NCI-H1694 treated with DMSO at 0.1 percent for 48 hours (cell line): Measurements from ENCODE around the gene CERS6.
A peak's percentile ranks its signal among the peaks of the same experiment; 100 is the strongest.

Experiments used
- DNase-seq: peaks from one replicate; lab custom pipeline; 2025; lab: John Stamatoyannopoulos, UW

CERS6 gene

GRCh38 chr2:168673265-168674189, 217.5 kb downstream of the CERS6 start:
- no peak for DNase-seq

- no peak for DNase-seq
These were observed 222.2 kb downstream of the CERS6 start for GRCh38 chr2:168678153-168678853.

DNA sequence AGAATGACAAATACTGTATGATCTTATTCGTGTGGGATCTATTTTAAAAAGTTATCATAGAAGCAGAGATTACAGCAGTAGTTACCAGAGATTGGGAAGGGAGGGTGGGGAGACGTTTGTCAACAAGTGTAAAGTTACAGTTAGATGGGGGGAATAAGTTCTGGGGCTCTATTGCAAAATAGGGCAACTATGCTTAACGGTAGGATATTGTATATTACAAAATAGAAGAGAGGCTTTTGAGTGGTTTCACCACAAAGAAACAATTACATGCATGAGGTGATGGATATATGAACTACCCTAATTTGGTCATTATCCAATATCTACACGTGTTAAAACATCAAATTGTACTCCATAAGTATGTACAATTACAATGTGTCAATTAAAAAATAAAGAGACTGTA, 223.0 kb downstream of the CERS6 start:
- DNase-seq = no peak

GRCh38 chr2:168679741-168680310, 223.8 kb downstream of the CERS6 start:
- DNase-seq = no peak

DNA sequence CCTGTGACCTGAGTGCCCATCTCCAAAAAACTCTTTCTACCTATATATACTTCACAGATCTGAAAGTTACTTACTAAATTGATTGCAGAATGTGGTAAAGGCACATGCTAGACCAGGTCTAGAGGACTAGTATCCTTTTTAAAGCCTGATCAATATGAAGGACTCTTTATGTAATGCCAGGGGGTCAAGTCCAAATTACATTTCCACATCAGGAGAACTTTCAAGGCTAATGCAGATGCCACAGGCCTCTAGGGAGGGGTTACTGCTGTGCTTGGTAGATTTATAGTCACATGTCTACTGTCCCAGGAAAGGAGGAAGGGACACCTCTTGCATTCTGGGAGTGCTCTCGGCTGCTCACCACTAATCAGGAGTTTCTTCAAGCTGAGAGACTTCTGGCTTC, 227.9 kb downstream of the CERS6 start:
- DNase-seq = no peak

- no peak for DNase-seq
These were observed 229.0 kb downstream of the CERS6 start for GRCh38 chr2:168684921-168685599.

GRCh38 chr2:168685600-168686451, 229.8 kb downstream of the CERS6 start:
- DNase-seq = no peak

GRCh38 chr2:168686452-168687191, 230.6 kb downstream of the CERS6 start:
- DNase-seq = no peak

- DNase-seq = peak; percentile 15
These were observed 231.2 kb downstream of the CERS6 start for GRCh38 chr2:168687314-168687713.

GRCh38 chr2:168690381-168690885, 234.4 kb downstream of the CERS6 start:
- DNase-seq = no peak

DNA sequence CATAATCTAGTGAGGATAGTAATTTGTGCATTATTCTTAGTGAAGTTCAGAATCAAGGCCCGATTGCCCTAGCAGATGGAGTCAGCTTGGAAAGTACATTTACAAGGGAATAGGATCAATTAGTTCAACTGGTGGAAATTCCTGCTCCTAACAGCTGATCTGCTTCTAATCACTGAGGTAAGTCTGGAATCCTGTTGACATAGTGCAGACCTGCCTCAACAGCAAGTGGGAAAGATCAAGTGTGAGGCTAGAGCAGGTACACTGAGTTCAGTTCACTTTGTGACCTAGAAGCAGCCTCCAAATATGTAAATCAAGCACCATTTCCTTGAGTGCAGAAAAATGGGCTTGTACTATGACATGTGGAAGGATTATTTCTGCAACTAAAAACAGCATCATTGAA, 235.1 kb downstream of the CERS6 start:
- DNase-seq = no peak

DNA sequence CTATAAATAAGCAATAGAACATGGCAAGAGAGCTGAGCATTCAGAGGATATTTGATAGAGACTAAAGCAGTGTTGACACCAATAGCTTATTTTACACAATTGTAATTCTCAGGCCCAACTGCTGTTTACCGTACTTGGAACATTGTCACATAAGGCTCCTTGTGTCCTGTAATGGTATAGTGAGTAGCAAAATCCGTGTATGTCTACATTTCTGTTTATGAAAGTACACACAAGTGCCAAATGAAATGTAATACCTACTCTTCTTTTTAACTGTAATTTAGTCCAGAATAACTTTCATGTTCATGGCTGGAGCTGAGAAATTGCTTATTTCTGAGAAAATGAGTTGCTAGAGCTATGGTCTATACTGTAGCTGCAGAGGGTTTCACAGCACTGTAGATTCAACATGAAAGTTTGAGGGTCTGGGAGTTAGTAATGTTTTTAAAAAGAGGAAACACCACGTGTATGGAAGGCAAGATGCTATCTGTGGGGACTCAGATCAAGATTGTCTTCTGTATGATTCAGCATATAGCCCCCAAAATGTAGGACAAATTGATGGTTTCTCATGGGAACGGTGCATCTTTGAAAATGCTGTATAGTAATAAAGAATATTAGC, 236.2 kb downstream of the CERS6 start:
- no peak for DNase-seq

DNA sequence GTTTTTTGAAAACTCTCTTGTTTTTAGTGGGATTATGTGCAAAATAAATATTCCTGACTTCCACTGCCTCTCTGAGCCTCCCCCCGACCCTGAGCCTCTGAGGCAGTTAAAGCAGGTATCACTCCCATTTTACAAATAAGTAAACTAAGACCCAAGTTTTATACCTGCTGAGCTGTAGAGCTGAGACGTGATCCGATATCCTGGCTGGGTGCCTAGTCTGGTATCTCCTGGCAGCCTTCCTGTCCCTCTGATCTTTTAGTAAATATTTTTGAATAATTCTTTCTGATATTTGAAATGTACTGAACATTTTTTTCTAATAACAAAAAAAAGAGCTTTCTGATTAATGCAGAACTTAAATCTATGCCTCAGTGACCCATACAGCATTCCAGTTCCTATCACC, 238.1 kb downstream of the CERS6 start:
- DNase-seq = no peak

- no peak for DNase-seq
These were observed 238.8 kb downstream of the CERS6 start for GRCh38 chr2:168694866-168695265.

- DNase-seq = no peak
These were observed 241.6 kb downstream of the CERS6 start for GRCh38 chr2:168697668-168698121.

- peak; percentile 47 for DNase-seq
These were observed 242.9 kb downstream of the CERS6 start for GRCh38 chr2:168698969-168699368.

- DNase-seq = peak; percentile 53
These were observed 243.9 kb downstream of the CERS6 start for GRCh38 chr2:168699844-168700417.

GRCh38 chr2:168700615-168701245, 244.7 kb downstream of the CERS6 start:
- no peak for DNase-seq

- DNase-seq = no peak
These were observed 246.5 kb downstream of the CERS6 start for GRCh38 chr2:168702579-168702978.
